OCI-LY1 (cell line): ENCODE data around the gene ZNF329.

Experiments used
- H2AFZ ChIP-seq: fragments of 200-600 bp; sonication (generic), shearing (Covaris generic); 2 replicates; pipeline ENCODE4 v1.6.0; 2014; ENCODE audit warnings: antibody characterized with exemption, mild to moderate bottlenecking, low read length
- H3F3A ChIP-seq: fragments of 200-600 bp; sonication (generic), shearing (Covaris generic); 2 replicates; pipeline ENCODE4 v1.6.0; 2014; ENCODE audit warnings: mild to moderate bottlenecking, antibody characterized with exemption, low read length, moderate library complexity; ENCODE audit not compliant: insufficient read depth
- H3K27ac ChIP-seq: fragments of 200-600 bp; sonication (generic); 2 replicates; pipeline ENCODE4 v1.5.1; 2014; ENCODE audit warnings: low read length, mixed run types, mild to moderate bottlenecking, low read depth; ENCODE audit not compliant: poor library complexity, severe bottlenecking
- H3K27me3 ChIP-seq: fragments of 200-600 bp; sonication (generic); 2 replicates; pipeline ENCODE4 v1.6.0; 2014; ENCODE audit warnings: antibody characterized with exemption, mild to moderate bottlenecking, low read length, moderate library complexity; ENCODE audit not compliant: insufficient read depth
- H3K36me3 ChIP-seq: fragments of 200-600 bp; sonication (generic); 2 replicates; pipeline ENCODE4 v1.6.1; 2014; ENCODE audit warnings: mild to moderate bottlenecking, antibody characterized with exemption, low read length, moderate library complexity, mixed read lengths; ENCODE audit not compliant: insufficient read depth
- H3K4me1 ChIP-seq: fragments of 200-600 bp; sonication (generic); 2 replicates; pipeline ENCODE4 v1.5.1; 2014; ENCODE audit warnings: mild to moderate bottlenecking, low read length, moderate library complexity; ENCODE audit not compliant: insufficient read depth, severe bottlenecking
- H3K4me2 ChIP-seq: fragments of 200-600 bp; sonication (generic), shearing (Covaris generic); 2 replicates; pipeline ENCODE4 v1.6.1; 2014; ENCODE audit warnings: low read length
- H3K4me3 ChIP-seq: fragments of 200-600 bp; sonication (generic); 2 replicates; pipeline ENCODE4 v1.5.1; 2014; ENCODE audit warnings: low read length, low read depth, mild to moderate bottlenecking, mixed read lengths; ENCODE audit not compliant: poor library complexity, severe bottlenecking
- H3K79me2 ChIP-seq: fragments of 200-600 bp; shearing (Covaris generic); 2 replicates; pipeline ENCODE4 v1.6.1; 2016; ENCODE audit warnings: mixed run types, low read length, mixed read lengths; ENCODE audit not compliant: insufficient read depth
- H3K9ac ChIP-seq: fragments of 200-600 bp; sonication (generic), shearing (Covaris generic); 2 replicates; pipeline ENCODE4 v1.6.1; 2014; ENCODE audit warnings: mild to moderate bottlenecking, low read length, mixed read lengths
- H3K9me2 ChIP-seq: fragments of 200-600 bp; sonication (generic), shearing (Covaris generic); 2 replicates; pipeline ENCODE4 v1.6.1; 2014; ENCODE audit warnings: low read depth, mild to moderate bottlenecking, low read length, mixed read lengths
- H3K9me3 ChIP-seq: fragments of 200-600 bp; shearing (Covaris generic); 2 replicates; pipeline ENCODE4 v1.6.1; 2014; ENCODE audit warnings: low read length, mixed read lengths
- H4K20me1 ChIP-seq: fragments of 200-600 bp; sonication (generic), shearing (Covaris generic); 2 replicates; pipeline ENCODE4 v1.6.0; 2016; ENCODE audit warnings: mild to moderate bottlenecking, low read length; ENCODE audit not compliant: insufficient read depth
- EZH2 ChIP-seq: fragments of 200-600 bp; sonication (generic), shearing (Covaris generic); IDR thresholded peaks from 2 replicates; pipeline ENCODE4 v1.8.0; 2017; ENCODE audit warnings: borderline replicate concordance, mixed run types, mild to moderate bottlenecking, antibody characterized with exemption, low read length, moderate library complexity, mixed read lengths
- TF ChIP-seq, protein P1 (sequence below): fragments of 200-600 bp; sonication (generic), shearing (Covaris generic); IDR thresholded peaks from 2 replicates; pipeline ENCODE4 v1.5.1; 2017; ENCODE audit warnings: mild to moderate bottlenecking, antibody characterized with exemption, low read length, moderate library complexity, mixed read lengths

Gene ZNF329

GRCh38 chr19:58129284-58129683 is 21.3 kb downstream of the ZNF329 start:
- Histone ChIP-seq H3K4me1 (no peaks in the 10 kb centered on the region), H3K79me2 (no peaks in the 10 kb centered on the region), H3K36me3 (peaks cover 63% of the 10 kb centered on the region), H3K9me3 (peaks cover 61% of the 10 kb centered on the region), H3F3A (no peaks in the 10 kb centered on the region), H3K4me3 (no peak overlapping the region), H3K9me2 (no peaks in the 10 kb centered on the region), H3K4me2 (no peak overlapping the region), H4K20me1 (no peaks in the 10 kb centered on the region), H3K9ac (no peak overlapping the region), H3K27me3 (no peaks in the 10 kb centered on the region), H2AFZ (no peak overlapping the region), H3K27ac (no peak overlapping the region)
- no peak for TF ChIP-seq EZH2
- TF ChIP-seq, protein P1, sequence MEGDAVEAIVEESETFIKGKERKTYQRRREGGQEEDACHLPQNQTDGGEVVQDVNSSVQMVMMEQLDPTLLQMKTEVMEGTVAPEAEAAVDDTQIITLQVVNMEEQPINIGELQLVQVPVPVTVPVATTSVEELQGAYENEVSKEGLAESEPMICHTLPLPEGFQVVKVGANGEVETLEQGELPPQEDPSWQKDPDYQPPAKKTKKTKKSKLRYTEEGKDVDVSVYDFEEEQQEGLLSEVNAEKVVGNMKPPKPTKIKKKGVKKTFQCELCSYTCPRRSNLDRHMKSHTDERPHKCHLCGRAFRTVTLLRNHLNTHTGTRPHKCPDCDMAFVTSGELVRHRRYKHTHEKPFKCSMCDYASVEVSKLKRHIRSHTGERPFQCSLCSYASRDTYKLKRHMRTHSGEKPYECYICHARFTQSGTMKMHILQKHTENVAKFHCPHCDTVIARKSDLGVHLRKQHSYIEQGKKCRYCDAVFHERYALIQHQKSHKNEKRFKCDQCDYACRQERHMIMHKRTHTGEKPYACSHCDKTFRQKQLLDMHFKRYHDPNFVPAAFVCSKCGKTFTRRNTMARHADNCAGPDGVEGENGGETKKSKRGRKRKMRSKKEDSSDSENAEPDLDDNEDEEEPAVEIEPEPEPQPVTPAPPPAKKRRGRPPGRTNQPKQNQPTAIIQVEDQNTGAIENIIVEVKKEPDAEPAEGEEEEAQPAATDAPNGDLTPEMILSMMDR = no peak

- peaks cover 64% of the 10 kb centered on the region for H3K9me3 ChIP-seq
- no peaks in the 10 kb centered on the region for H3F3A ChIP-seq
- TF ChIP-seq, protein P1 = no peak
- no peak for TF ChIP-seq EZH2
- peaks cover 52% of the 10 kb centered on the region for H3K36me3 ChIP-seq
- H3K27ac ChIP-seq = no peak overlapping the region
- no peak overlapping the region for H3K9ac ChIP-seq
- no peak overlapping the region for H2AFZ ChIP-seq
- no peaks in the 10 kb centered on the region for H3K79me2 ChIP-seq
- no peaks in the 10 kb centered on the region for H3K9me2 ChIP-seq
- H3K4me3 ChIP-seq = no peak overlapping the region
- H3K27me3 ChIP-seq = no peaks in the 10 kb centered on the region
- no peaks in the 10 kb centered on the region for H3K4me1 ChIP-seq
- H3K4me2 ChIP-seq = no peak overlapping the region
- no peaks in the 10 kb centered on the region for H4K20me1 ChIP-seq
Measured at GRCh38 chr19:58128041-58128685, 22.4 kb downstream of the ZNF329 start.

DNA sequence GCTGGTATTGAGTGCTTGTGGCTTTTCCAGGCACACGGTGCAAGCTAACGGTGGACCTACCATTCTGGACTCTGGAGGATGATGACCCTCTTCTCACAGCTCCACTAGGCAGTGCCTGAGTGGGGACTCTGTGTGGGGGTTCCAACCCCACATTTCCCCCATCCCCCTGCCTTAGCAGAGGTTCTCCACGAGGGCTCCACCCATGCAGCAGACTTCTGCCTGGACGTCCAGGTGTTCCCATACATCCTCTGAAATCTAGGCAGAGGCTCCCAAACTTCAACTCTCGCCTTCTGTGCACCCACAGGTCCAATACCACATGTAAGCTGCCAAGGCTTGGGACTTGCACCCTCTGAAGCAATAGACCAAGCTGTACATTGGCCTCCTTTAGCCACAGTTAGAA is 27.2 kb downstream of the ZNF329 start:
- Histone ChIP-seq H3K36me3 (peaks cover 11% of the 10 kb centered on the region), H2AFZ (no peak overlapping the region), H3F3A (no peaks in the 10 kb centered on the region), H3K4me3 (no peak overlapping the region), H3K27ac (no peak overlapping the region), H4K20me1 (no peaks in the 10 kb centered on the region), H3K9me2 (no peaks in the 10 kb centered on the region), H3K9ac (no peak overlapping the region), H3K79me2 (no peaks in the 10 kb centered on the region), H3K27me3 (no peaks in the 10 kb centered on the region), H3K4me2 (no peak overlapping the region), H3K9me3 (peaks cover 61% of the 10 kb centered on the region), H3K4me1 (no peaks in the 10 kb centered on the region)
- TF ChIP-seq EZH2 = no peak
- TF ChIP-seq, protein P1 = no peak
